ENCODE data around the gene KCNQ1. TPM values are rescaled to one million over a fixed set of nuclear protein-coding genes. Genes with fewer than 3 reads are reported as not detected.

KCNQ1 gene
- total and polyA plus RNA-seq, 9 of the 15 experiments (the other 6 are each of a cell fraction or from before 2014, with no cell fraction given) = 0.44 TPM; not detected in 8

GRCh38 chr11:2661173-2662023 lies 216.6 kb downstream of the KCNQ1 start:
- DNase-seq (ENCODE audit: extremely low read depth in 1 of 4, low spot score in 3 of 4) (no peak), FAIRE-seq (no peak), ATAC-seq (no peak)
- no peak overlapping the region for H2AFZ ChIP-seq (ENCODE audit: low read depth, low read length)
- H3K4me1 ChIP-seq (replicated peaks in 1 of 2; ENCODE audit: control insufficient read depth in 2 of 2, insufficient read depth in 2 of 2, low read length in 2 of 2) = no peaks in the 10 kb centered on the region
- ChIA-PET POLR2A (interaction anchor here (0.7 to 1.2 kb wide), 2 partner anchors 29 to 1310 kb away, joined by 3 to 4 read pairs; no protein-coding TSS in a partner anchor), CTCF (ENCODE audit: low intra/inter-chr PET ratio) (no interaction called here)
- no peak overlapping the region for H3K4me2 ChIP-seq (ENCODE audit: insufficient read depth, low read length)
- H3K79me2 ChIP-seq (ENCODE audit: control insufficient read depth, insufficient read depth, low read length) = no peaks in the 10 kb centered on the region
- in situ Hi-C loops (cut with MboI) = no loop called here
- peaks cover 8% of the 10 kb centered on the region; the same call in 1 of the 3 replicates for H3K36me3 ChIP-seq (ENCODE audit: control insufficient read depth, insufficient read depth, low read length)
- 39% methylated on average over 4 of the region's 4 CpGs for WGBS (ENCODE audit: insufficient coverage, low coverage, missing lambda C conversion rate)
- no peak overlapping the region for H3K4me3 ChIP-seq
- no peak overlapping the region for H3K9ac ChIP-seq (ENCODE audit: insufficient read depth in 1 of 2, low read depth in 2 of 2, low read length in 2 of 2)
- H4K20me1 ChIP-seq (replicated peaks; ENCODE audit: control insufficient read depth, insufficient read depth, low read length) = no peaks in the 10 kb centered on the region
- no peak overlapping the region for H3K27ac ChIP-seq (ENCODE audit: extremely low read depth, low read depth, low read length)
- intact Hi-C loops (cut with micrococcal nuclease) = no loop called here
- H3K9me3 ChIP-seq (replicated peaks; ENCODE audit: control insufficient read depth, insufficient read depth, low read depth, low read length) = peaks cover 35% of the 10 kb centered on the region
- no peaks in the 10 kb centered on the region for H3K9me1 ChIP-seq (ENCODE audit: control insufficient read depth, insufficient read depth, low read length)
- no peak for TF ChIP-seq RERE (CRISPR knock-in tag; IDR thresholded peaks at IDR 0.05; ENCODE audit: borderline replicate concordance)
- TF ChIP-seq SMARCA4 (IDR thresholded peaks at IDR 0.05) = no peak
- no peak for TF ChIP-seq ZNF445 (CRISPR knock-in tag; IDR thresholded peaks at IDR 0.05; ENCODE audit: low read depth)
- no peak for TF ChIP-seq HLTF (IDR thresholded peaks at IDR 0.05)
- no peak for TF ChIP-seq GABPA (tag; conservative IDR thresholded peaks at IDR 0.05; ENCODE audit: low read depth)
- no peak for TF ChIP-seq DACH1 (IDR thresholded peaks at IDR 0.05; ENCODE audit: partially characterized antibody)
- no peak for TF ChIP-seq U2AF1 (optimal IDR thresholded peaks at IDR 0.05; ENCODE audit: low read depth, low read length)
- no peak for TF ChIP-seq ZKSCAN1 (IDR thresholded peaks at IDR 0.05; ENCODE audit: low read depth, low read length)
- TF ChIP-seq PRPF4 (IDR thresholded peaks at IDR 0.05; ENCODE audit: insufficient read depth, low read depth, low read length, poor library complexity, severe bottlenecking) = no peak
- TF ChIP-seq RB1 (IDR thresholded peaks at IDR 0.05; ENCODE audit: low read depth) = no peak
- no peak for TF ChIP-seq ZFPM2 (CRISPR knock-in tag; IDR thresholded peaks at IDR 0.05)
- no peak for TF ChIP-seq NFXL1 (CRISPR knock-in tag; IDR thresholded peaks at IDR 0.05)
- no peak for TF ChIP-seq NCOA2 (IDR thresholded peaks at IDR 0.05; ENCODE audit: partially characterized antibody in 2 of 2)
- TF ChIP-seq, protein P1, sequence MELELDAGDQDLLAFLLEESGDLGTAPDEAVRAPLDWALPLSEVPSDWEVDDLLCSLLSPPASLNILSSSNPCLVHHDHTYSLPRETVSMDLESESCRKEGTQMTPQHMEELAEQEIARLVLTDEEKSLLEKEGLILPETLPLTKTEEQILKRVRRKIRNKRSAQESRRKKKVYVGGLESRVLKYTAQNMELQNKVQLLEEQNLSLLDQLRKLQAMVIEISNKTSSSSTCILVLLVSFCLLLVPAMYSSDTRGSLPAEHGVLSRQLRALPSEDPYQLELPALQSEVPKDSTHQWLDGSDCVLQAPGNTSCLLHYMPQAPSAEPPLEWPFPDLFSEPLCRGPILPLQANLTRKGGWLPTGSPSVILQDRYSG (tag; conservative IDR thresholded peaks at IDR 0.05; ENCODE audit: low read depth) = no peak
- no TSS peak for BruUV-seq (replicated peaks)
- H3K27me3 ChIP-seq (ENCODE audit: control insufficient read depth in 2 of 2, insufficient read depth in 2 of 2, low read length in 2 of 2) = no peaks in the 10 kb centered on the region
